ENCODE data around the gene EPHB4. TPM values are rescaled to one million over a fixed set of nuclear protein-coding genes. Genes with fewer than 3 reads are reported as not detected.
"Not testable (repeated sequence)": the region's sequence is repeated elsewhere in the genome, so short reads cannot be mapped to it uniquely, and the experiment has no call there.

Gene EPHB4
- total RNA-seq, 1 donor from 2014 or later = 144 TPM

DNA sequence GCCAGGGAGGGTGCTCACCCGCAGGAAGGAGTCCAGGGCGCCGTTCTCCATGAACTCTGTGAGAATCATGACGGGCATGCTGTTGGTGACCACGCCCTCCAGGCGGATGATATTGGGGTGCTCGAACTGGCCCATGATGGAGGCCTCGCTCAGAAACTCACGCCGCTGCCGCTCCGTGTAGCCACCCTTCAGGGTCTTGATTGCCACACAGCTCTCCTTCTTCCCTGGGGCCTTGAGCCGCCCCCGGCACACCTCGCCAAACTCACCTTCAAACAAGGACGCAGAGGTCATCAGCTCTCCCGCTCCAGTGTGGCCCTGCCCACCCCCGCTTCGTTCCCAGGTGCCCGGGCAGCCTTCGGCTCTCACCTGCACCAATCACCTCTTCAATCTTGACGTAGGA lies 14.6 kb downstream of the EPHB4 start:
- intact Hi-C loops (cut with DNase I) = no loop called here
- Histone ChIP-seq H3K27me3 (no peaks in the 10 kb centered on the region), H3K36me3 (no peaks in the 10 kb centered on the region), H3K4me1 (no peaks in the 10 kb centered on the region), H3K9me3 (no peaks in the 10 kb centered on the region), H3K4me3 (no peak overlapping the region), H3K27ac (no peak overlapping the region)
- no peak for DNase-seq (ENCODE audit: low spot score in 2 of 2)
- TF ChIP-seq, protein P1, sequence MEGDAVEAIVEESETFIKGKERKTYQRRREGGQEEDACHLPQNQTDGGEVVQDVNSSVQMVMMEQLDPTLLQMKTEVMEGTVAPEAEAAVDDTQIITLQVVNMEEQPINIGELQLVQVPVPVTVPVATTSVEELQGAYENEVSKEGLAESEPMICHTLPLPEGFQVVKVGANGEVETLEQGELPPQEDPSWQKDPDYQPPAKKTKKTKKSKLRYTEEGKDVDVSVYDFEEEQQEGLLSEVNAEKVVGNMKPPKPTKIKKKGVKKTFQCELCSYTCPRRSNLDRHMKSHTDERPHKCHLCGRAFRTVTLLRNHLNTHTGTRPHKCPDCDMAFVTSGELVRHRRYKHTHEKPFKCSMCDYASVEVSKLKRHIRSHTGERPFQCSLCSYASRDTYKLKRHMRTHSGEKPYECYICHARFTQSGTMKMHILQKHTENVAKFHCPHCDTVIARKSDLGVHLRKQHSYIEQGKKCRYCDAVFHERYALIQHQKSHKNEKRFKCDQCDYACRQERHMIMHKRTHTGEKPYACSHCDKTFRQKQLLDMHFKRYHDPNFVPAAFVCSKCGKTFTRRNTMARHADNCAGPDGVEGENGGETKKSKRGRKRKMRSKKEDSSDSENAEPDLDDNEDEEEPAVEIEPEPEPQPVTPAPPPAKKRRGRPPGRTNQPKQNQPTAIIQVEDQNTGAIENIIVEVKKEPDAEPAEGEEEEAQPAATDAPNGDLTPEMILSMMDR (IDR thresholded peaks at IDR 0.05) = no peak

DNA sequence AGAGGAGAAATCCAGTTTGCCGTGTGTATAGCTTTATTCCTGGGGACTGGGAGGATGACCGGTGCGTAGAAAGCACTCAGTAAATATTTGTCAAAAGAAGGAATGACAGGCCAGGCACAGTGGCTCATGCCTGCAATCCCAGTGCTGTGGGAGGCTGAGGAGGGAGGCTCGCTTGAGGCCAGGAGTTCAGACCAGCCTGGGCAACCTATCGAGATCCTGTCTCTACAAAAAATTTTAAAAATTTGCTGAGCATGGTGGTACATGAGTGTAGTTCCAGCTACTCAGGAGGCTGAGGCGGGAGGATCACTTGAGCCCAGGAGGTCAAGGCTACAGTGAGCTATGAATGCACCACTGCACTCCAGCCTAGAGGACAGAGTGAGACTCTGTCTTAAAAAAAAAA lies 15.8 kb downstream of the EPHB4 start:
- no peaks in the 10 kb centered on the region for H3K27me3 ChIP-seq
- H3K36me3 ChIP-seq = no peaks in the 10 kb centered on the region

DNA sequence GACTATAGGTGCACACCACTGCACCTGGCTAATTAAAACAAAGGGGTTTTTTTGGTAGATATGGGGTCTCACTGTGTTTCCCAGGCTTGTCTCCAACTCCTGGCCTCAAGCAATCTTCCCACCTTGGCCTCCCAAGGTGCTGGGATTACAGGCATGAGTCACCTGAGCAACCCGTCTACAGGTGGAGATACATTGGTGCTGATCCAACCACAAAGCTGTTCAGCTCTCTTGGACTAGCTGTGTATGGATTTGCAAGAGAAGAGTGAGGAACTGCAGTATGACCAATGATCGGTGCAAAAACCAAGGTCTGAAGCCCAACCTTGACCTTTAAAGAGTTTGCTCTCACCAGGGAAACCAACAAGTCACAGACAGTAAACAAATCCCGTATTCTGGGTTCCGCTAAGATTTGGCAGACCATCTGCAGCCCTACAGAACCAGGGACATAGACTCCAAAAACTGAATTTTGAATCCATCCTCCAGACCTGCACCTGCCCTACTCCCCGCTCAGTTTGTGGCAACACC lies 18.9 kb downstream of the EPHB4 start:
- no peak overlapping the region for H3K27ac ChIP-seq
- H3K27me3 ChIP-seq = no peaks in the 10 kb centered on the region
- no peaks in the 10 kb centered on the region for H3K36me3 ChIP-seq
- no peak for DNase-seq (ENCODE audit: low spot score in 2 of 2)
- TF ChIP-seq, protein P1 (IDR thresholded peaks at IDR 0.05) = no peak
- no peaks in the 10 kb centered on the region for H3K9me3 ChIP-seq
- intact Hi-C loops (cut with DNase I) = no loop called here
- no peak overlapping the region for H3K4me3 ChIP-seq
- no peaks in the 10 kb centered on the region for H3K4me1 ChIP-seq

More for the DNA sequence above, 15.8 kb downstream of the EPHB4 start:
- TF ChIP-seq, protein P1 (IDR thresholded peaks at IDR 0.05) = no peak
- H3K27ac ChIP-seq = no peak overlapping the region
- no peak overlapping the region for H3K4me3 ChIP-seq
- intact Hi-C loops (cut with DNase I) = no loop called here
- no peaks in the 10 kb centered on the region for H3K9me3 ChIP-seq
- no peak for DNase-seq (ENCODE audit: low spot score in 2 of 2)
- no peaks in the 10 kb centered on the region for H3K4me1 ChIP-seq

DNA sequence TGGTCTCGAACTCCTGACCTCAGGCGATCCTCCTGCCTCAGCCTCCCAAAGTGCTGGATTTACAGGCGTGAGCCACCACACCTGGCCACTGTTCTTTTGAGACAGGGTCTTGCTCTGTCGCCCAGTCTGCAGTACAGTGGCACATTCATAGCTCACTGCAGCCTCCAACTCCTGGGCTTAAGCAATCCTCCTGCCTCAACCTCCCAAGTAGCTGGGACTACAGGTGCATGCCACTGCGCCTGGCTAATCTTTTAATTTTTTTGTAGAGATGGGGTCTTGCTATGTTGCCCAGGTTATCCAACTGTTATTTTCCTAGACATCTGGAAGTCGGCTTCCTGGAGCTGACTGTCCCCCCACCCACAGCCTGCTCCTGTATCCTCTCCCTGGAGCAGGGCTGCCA lies 20.4 kb downstream of the EPHB4 start:
- H3K4me3 ChIP-seq; H3K4me1 ChIP-seq; H3K9me3 ChIP-seq; DNase-seq (ENCODE audit: low spot score in 2 of 2); H3K36me3 ChIP-seq; H3K27ac ChIP-seq; H3K27me3 ChIP-seq; intact Hi-C loops (cut with DNase I): not testable (repeated sequence)

DNA sequence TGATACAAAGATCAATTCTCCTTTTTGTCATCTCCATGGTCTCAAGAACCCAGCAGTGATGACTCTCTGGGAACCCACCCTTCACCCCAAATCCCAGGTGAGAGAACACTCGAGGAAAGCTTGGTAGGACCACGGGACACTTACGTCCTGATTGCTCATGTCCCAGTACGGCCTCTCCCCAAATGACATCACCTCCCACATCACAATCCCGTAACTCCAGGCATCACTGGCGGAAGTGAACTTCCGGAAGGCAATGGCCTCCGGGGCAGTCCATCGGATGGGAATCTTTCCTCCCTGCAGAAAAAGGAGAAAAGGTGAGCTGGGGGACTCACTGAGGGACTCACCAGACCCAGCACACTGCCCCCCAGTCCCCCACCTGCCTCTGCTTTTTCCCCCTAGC lies 21.0 kb downstream of the EPHB4 start:
- no peak overlapping the region for H3K27ac ChIP-seq
- intact Hi-C loops (cut with DNase I) = no loop called here
- H3K4me3 ChIP-seq = no peak overlapping the region
- H3K9me3 ChIP-seq = no peaks in the 10 kb centered on the region
- no peaks in the 10 kb centered on the region for H3K36me3 ChIP-seq
- TF ChIP-seq, protein P1 (IDR thresholded peaks at IDR 0.05) = no peak
- DNase-seq (ENCODE audit: low spot score in 2 of 2) = no peak
- no peaks in the 10 kb centered on the region for H3K4me1 ChIP-seq
- H3K27me3 ChIP-seq = no peaks in the 10 kb centered on the region

DNA sequence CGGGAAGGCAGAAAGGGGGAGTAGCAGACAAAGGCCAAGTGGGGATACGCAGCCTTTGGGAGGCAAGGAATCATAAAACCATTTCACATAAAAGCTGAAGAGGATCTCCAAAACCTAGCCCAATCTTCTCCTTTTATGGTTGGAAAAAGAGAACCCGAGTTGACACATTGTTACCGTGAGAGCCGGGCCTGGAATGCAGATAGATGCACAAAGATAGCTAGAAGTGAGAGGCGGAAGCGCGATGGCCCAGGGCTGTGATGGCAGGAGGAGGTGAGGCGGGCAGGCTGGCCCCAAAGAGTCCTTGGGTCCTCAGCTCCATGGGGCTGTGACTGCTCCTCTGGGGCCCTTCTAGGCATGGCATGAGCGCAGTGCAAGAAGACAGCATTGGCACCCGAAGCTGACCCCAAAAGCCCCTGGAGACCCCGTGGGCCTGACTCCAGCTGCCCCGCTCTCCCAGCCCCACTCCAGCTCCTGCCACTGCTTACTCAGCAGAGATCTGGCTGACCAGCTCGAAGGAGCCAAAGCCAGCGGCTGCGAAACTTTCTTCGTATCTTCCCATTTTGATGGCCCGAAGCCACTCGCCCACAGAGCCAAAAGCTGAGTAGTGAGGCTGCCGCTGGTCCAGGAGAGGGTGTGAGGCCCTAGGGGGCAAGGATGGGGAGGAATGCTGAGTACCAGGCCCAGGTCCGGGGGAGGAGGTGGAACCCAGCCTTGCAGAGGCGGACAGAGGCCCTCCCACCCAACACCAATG lies 22.5 kb downstream of the EPHB4 start:
- Histone ChIP-seq H3K27me3 (no peaks in the 10 kb centered on the region), H3K36me3 (no peaks in the 10 kb centered on the region), H3K27ac (no peak overlapping the region), H3K4me3 (no peak overlapping the region), H3K9me3 (no peaks in the 10 kb centered on the region), H3K4me1 (no peaks in the 10 kb centered on the region)
- no peak for DNase-seq (ENCODE audit: low spot score in 2 of 2)
- intact Hi-C loops (cut with DNase I) = no loop called here
- TF ChIP-seq, protein P1 (IDR thresholded peaks at IDR 0.05) = no peak
